ENCODE measurements around the gene TPSD1.

- TF ChIP-seq EZH2phosphoT487 (IDR thresholded peaks at IDR 0.05; ENCODE audit: borderline replicate concordance, low read length) (no peak), EZH2 (IDR thresholded peaks at IDR 0.05; ENCODE audit: low read length, unreplicated experiment) (no peak)
Observed at GRCh38 chr16:1213796-1214372, 42.0 kb upstream of the TPSD1 start.
